Stimulated activated CD4-positive, alpha-beta T cell treated with anti-CD3 and anti-CD28 coated beads, Interleukin-4, amount 100 ng/mL, for 48 hours (primary cell): Measurements from ENCODE around the gene IL2RA.
"Not testable (repeated sequence)": the region's sequence is repeated elsewhere in the genome, so short reads cannot be mapped to it uniquely, and the experiment has no call there.

ENCODE experiments used
- DNase-seq, 2 donors: peaks; one replicate each; pipeline ENCODE4 v3.0.0-alpha.2; 2020; ENCODE audit warnings: low read depth in 2 of 2

The IL2RA gene

GRCh38 chr10:6082496-6083395 is 20.6 kb upstream of the IL2RA start:
- DNase-seq: no peak

DNA sequence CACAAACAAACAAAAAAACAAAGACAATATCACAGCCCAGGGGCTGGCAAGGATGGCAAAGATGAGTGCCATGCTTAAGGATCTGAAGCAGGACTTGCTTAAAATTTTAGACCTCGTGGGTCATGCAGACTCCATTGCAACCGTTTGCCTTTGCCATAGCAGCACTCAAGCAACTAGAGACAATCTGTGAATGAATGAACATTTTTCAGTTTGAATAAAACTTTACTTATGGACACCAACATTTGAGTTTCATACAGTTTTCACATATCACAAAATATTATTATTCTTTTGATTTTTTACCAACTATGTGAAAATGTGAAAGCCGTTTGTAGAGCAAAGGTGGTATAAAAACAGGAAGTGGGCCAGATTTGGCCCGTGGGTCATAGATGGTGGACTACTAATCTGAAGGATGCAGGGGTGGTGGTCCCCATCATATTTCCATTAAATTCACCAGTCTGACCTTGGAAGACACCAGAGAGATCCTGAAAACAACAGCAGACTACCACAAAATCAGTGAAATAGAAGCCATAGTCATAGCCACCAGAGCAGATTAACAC is 18.3 kb upstream of the IL2RA start:
- no peak for DNase-seq

DNA sequence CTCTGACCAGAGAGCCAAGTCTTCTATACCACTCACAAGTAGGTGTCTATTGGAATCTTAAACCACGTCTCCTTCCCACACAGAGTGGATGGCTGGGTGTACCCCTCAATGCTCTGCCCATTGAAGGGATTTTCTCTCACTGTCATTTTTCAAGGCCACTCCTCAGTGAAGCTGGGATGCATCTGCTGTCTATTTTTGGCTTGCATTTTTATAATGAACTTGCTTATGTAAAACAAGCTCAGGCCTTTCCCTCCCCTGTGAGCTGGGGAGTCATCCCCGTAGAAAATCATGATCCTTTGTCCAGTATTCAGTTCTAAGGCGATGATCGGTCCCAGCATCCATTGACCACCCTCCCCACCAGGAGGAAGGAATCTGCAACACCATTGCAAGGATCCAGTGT is 16.9 kb upstream of the IL2RA start:
- DNase-seq: no peak

DNA sequence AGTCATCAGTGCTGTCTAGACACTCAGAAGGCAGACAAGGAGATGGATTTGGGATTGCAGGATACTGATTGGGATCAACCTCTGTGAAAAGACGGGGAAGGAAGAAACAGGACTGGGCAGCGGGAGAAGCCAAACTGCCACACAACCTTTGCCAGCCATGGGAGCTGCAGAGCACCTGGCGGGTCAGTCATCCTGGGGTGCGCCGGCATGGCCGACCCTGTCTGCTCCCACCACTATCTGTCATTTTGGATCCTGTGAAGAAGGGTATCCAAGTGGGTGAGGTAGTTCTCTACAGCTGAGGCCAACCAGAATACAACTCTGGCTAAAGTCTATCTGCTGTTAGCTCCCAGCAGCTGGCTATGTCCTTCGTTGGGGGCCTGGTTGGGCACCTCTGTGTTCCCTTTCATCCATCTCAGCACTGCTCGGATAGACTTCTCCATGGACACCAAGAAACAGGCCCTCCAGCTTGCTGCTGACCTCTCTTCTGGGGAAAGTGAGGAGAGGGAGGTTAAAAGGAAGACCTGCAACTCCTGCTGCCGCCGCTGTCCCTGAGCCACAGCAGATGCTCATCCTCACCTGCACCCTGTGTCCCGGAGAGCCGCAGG is 15.0 kb upstream of the IL2RA start:
- DNase-seq: no peak

GRCh38 chr10:6074489-6075301 is 12.5 kb upstream of the IL2RA start:
- no peak for DNase-seq

GRCh38 chr10:6072215-6072934 is 10.2 kb upstream of the IL2RA start:
- DNase-seq: no peak

- no peak for DNase-seq
Observed at GRCh38 chr10:6071181-6072175, 9.3 kb upstream of the IL2RA start.

- peak; percentile 65 to 75 for DNase-seq
Observed at GRCh38 chr10:6070660-6071059, 8.5 kb upstream of the IL2RA start.

DNA sequence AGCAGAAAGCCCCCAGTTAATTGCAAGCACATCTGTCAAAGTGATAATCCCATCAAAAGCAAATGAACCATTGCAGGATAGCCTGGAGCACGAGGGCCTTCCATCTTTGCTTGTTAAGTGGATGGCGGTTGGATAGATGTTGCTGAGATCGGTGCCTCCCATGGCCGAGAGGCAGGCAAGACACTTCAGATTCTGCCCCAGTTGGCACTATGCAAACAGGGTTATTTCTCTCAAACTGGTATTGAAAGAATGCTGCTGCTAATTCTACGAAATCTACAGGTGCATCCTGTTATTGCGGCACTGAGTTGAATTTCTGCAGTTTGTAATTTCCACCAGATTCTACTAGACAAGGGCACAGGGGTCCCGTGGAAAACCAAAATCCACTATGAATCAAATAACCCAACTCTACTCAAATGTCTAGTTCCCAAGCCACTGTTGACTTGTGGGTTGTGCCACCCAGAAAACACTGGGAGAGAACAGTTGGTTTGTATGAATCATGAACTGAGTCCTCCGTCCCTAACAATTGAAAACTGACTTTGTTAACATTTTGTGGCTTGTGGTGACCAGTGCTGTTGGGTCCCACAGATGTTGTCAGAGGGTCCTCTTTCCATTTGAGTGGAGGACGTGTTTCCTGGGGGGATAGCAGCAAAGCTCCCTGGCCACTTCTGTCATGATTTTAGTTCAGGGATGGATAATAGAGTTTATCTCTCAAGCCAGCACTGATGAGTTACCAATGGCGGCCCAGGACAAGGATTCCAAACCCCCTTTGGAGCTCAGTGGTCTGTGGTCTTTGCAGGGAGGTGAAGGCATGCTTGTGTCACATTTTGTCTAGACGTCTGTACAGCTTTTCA is 7.1 kb upstream of the IL2RA start:
- no peak for DNase-seq

DNA sequence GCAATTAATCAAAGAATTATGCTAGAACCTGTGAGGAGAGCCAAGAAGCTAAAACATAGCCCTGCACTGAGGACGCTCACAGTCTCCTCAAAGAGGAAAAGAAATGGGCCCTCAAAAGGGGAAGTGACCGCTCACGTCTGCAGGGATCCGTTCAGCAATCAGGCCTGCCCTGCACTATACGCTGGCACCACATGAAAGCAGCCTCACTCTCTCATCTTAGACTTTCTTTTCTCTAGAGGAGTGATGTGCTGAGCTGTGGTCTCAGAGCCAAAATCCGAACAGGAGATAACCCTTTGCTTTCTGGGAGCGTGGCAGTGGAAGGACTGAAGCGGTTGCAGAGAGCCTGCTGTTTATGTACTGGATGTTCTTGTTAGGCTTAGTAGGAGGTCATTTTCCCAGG is 6.3 kb upstream of the IL2RA start:
- no peak for DNase-seq

GRCh38 chr10:6068006-6068405 is 5.8 kb upstream of the IL2RA start:
- no peak for DNase-seq

GRCh38 chr10:6067457-6067856 is 5.3 kb upstream of the IL2RA start:
- DNase-seq: no peak

DNA sequence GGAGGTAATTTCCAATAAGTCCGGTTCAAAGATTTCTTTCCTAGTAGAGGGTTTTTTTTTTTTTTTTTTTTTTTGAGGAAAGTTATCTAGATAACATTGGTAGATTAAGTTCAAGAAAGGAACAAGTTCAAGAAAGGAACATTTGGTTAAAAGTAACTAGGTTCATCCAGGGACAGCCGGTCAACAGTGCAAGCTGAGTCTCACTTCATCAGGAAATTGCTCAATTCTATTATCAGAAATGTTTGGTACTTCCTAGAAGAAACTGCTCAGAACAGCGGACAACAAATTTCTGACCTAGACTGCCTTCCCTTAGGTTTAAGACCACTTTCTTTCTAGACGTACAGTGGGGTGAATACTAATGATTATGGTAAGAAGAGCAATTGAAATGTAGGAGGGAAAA is 3.7 kb upstream of the IL2RA start:
- no peak for DNase-seq

DNA sequence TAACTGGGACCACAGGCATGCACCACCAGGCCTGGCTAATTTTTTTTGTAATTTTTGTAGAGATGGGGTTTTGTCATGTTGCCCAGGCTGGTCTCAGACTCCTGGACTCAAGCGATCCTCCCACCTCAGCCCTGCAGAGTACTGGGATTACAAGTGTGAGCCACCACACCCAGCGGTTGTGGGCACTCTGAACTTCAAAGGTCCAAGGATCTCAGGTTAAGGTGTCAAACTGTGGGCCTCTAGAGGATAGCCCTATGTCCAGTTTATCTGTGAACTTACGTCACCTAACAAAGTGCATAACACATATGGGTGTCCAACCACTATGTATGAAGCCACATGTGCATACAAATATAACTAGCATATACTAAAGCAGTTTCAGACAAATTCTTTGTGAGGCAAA is 3.2 kb upstream of the IL2RA start:
- no peak for DNase-seq

DNA sequence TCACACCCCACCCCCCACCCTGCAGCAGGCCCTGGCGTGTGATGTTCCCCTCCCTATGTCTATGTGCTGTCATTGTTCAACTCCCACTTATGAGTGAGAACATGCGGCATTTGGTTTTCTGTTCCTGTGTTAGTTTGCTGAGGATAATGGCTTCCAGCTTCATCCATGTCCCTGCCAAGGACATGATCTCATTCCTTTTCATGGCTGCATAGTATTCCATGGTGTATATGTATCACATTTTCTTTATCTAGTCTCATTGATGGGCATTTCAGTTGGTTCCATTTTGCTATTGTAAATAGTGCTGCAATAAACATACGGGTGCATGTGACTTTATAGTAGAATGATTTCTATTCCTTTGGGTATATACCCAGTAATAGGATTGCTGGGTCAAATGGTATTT is 2.6 kb upstream of the IL2RA start:
- not testable (repeated sequence) for DNase-seq

DNA sequence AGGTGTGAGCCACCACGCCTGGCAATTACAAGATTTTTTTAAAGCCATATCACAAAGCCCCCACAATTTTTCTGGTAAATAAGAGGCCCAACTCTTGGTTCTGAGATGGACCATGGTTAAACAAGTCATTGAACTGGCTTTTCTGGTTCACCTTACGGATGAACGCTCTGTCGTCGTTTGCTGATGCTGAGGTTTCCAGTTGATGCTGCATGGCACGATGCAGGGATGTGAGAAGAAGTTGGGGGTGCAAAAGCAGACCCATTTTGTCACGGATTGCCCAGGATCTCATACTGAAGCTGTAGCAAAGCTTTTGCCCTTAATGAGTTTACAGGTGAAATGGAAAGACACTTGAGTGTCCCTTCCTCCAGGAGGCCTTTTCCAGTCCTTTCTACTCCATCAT is 2.0 kb upstream of the IL2RA start:
- no peak for DNase-seq

- DNase-seq: no peak
Observed at GRCh38 chr10:6061056-6061455, 1.1 kb downstream of the IL2RA start.

DNA sequence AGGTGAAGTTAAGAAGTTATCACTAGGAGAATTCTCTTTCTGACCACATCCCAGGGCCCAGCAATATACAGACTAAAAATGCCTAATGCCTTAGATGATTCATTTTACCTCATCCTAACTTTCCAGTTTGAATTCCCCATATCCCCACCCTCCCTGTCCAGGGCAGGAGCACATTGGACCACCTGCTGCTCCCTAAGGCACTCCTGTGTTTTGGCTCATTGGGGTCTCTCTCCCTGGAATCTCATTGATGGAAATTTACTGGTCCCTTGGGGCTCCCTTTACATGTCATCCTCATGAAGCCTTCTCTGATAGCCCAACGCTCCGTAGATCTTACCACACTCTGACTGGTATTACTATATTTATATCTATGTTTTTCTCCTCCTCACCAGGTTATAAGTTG is 2.7 kb downstream of the IL2RA start:
- no peak for DNase-seq

DNA sequence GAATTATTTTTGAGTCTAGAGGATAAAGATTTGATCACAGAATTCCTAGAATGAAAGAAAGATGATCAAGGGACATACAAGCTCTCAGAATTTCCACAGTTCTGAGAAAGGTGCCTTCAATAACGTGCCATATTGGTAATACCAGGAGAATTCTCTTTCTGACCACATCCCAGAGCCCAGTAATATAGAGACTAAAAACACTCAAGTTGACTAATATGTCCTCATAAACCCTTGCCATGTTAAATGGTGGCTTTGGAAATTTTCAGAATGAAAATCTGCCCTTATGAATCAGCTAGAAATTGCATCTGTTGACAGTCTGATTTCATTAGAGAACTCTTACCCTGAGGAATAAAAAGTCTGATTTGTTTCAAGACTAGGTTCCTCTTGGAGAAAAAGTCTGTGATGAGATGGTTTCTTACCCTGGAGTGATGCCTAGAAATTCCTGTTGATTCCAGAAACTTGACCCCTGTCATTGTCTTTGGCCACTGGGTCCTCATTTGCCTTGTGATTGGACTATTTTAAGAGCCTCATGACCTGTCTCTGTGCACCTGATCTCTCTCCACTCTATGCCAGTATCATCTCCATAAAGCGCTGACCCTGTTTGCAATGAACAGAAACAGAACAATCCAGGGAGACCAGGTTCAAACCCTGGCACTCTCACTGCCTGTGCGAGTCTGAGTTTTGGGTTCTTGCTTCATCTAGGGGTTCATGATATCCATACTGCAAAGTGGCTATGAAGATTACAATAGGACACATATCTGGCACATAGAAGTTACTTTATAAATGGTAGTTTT is 3.3 kb downstream of the IL2RA start:
- no peak for DNase-seq
